ENCODE data around the gene DTHD1. TPM values are rescaled to one million over a fixed set of nuclear protein-coding genes. Genes with fewer than 3 reads are reported as not detected.

Gene DTHD1
- total and polyA plus RNA-seq, 2 of the 8 experiments (the other 6 are each of a cell fraction or from before 2014, with no cell fraction given) = not detected

DNA sequence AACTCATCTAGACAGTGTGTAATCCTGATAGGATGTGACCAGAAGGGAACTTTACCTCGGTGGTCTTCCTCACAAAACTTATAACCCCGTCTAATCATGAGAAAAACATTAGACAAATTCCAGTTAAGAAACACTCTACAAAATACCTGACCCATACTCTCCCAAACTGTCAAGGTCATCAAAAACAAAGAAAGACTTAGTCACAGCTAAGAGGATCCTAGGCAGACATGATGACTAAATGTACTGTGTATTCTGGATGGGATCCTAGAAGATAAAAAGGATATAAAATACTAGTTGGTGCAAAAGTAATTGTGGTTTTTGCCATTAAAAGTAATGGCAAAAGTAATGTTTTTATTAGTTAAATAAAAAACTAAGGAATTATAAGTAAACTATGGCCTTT lies 81.6 kb downstream of the DTHD1 start (continued):
- TF ChIP-seq, protein P1, sequence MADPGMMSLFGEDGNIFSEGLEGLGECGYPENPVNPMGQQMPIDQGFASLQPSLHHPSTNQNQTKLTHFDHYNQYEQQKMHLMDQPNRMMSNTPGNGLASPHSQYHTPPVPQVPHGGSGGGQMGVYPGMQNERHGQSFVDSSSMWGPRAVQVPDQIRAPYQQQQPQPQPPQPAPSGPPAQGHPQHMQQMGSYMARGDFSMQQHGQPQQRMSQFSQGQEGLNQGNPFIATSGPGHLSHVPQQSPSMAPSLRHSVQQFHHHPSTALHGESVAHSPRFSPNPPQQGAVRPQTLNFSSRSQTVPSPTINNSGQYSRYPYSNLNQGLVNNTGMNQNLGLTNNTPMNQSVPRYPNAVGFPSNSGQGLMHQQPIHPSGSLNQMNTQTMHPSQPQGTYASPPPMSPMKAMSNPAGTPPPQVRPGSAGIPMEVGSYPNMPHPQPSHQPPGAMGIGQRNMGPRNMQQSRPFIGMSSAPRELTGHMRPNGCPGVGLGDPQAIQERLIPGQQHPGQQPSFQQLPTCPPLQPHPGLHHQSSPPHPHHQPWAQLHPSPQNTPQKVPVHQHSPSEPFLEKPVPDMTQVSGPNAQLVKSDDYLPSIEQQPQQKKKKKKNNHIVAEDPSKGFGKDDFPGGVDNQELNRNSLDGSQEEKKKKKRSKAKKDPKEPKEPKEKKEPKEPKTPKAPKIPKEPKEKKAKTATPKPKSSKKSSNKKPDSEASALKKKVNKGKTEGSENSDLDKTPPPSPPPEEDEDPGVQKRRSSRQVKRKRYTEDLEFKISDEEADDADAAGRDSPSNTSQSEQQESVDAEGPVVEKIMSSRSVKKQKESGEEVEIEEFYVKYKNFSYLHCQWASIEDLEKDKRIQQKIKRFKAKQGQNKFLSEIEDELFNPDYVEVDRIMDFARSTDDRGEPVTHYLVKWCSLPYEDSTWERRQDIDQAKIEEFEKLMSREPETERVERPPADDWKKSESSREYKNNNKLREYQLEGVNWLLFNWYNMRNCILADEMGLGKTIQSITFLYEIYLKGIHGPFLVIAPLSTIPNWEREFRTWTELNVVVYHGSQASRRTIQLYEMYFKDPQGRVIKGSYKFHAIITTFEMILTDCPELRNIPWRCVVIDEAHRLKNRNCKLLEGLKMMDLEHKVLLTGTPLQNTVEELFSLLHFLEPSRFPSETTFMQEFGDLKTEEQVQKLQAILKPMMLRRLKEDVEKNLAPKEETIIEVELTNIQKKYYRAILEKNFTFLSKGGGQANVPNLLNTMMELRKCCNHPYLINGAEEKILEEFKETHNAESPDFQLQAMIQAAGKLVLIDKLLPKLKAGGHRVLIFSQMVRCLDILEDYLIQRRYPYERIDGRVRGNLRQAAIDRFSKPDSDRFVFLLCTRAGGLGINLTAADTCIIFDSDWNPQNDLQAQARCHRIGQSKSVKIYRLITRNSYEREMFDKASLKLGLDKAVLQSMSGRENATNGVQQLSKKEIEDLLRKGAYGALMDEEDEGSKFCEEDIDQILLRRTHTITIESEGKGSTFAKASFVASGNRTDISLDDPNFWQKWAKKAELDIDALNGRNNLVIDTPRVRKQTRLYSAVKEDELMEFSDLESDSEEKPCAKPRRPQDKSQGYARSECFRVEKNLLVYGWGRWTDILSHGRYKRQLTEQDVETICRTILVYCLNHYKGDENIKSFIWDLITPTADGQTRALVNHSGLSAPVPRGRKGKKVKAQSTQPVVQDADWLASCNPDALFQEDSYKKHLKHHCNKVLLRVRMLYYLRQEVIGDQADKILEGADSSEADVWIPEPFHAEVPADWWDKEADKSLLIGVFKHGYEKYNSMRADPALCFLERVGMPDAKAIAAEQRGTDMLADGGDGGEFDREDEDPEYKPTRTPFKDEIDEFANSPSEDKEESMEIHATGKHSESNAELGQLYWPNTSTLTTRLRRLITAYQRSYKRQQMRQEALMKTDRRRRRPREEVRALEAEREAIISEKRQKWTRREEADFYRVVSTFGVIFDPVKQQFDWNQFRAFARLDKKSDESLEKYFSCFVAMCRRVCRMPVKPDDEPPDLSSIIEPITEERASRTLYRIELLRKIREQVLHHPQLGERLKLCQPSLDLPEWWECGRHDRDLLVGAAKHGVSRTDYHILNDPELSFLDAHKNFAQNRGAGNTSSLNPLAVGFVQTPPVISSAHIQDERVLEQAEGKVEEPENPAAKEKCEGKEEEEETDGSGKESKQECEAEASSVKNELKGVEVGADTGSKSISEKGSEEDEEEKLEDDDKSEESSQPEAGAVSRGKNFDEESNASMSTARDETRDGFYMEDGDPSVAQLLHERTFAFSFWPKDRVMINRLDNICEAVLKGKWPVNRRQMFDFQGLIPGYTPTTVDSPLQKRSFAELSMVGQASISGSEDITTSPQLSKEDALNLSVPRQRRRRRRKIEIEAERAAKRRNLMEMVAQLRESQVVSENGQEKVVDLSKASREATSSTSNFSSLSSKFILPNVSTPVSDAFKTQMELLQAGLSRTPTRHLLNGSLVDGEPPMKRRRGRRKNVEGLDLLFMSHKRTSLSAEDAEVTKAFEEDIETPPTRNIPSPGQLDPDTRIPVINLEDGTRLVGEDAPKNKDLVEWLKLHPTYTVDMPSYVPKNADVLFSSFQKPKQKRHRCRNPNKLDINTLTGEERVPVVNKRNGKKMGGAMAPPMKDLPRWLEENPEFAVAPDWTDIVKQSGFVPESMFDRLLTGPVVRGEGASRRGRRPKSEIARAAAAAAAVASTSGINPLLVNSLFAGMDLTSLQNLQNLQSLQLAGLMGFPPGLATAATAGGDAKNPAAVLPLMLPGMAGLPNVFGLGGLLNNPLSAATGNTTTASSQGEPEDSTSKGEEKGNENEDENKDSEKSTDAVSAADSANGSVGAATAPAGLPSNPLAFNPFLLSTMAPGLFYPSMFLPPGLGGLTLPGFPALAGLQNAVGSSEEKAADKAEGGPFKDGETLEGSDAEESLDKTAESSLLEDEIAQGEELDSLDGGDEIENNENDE (IDR thresholded peaks at IDR 0.05; ENCODE audit: insufficient replicate concordance, low read length) = no peak
- TF ChIP-seq POLR2A (IDR thresholded peaks at IDR 0.05; ENCODE audit: control extremely low read depth in 1 of 2, low read depth in 2 of 2, low read length in 2 of 2) (no peak), CREB1 (IDR thresholded peaks at IDR 0.05) (no peak), GABPA (IDR thresholded peaks at IDR 0.05; ENCODE audit: borderline replicate concordance, insufficient read depth, low read length) (no peak), KDM1A (IDR thresholded peaks at IDR 0.05; ENCODE audit: borderline replicate concordance, low read length) (no peak), TAF1 (IDR thresholded peaks at IDR 0.05; ENCODE audit: low read depth, low read length) (no peak), EGR1 (IDR thresholded peaks at IDR 0.05; ENCODE audit: borderline replicate concordance, low read depth, low read length) (no peak), SIN3A (conservative IDR thresholded peaks at IDR 0.05 in 1 of 2, IDR thresholded peaks at IDR 0.05 in 1 of 2; ENCODE audit: low read depth in 1 of 2, low read length in 2 of 2) (no peak), POLR2AphosphoS5 (IDR thresholded peaks at IDR 0.05; ENCODE audit: low read depth, low read length) (no peak), KDM4A (IDR thresholded peaks at IDR 0.05; ENCODE audit: low read depth, low read length, severe bottlenecking) (no peak)
- TF ChIP-seq, protein P2, sequence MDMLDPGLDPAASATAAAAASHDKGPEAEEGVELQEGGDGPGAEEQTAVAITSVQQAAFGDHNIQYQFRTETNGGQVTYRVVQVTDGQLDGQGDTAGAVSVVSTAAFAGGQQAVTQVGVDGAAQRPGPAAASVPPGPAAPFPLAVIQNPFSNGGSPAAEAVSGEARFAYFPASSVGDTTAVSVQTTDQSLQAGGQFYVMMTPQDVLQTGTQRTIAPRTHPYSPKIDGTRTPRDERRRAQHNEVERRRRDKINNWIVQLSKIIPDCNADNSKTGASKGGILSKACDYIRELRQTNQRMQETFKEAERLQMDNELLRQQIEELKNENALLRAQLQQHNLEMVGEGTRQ (IDR thresholded peaks at IDR 0.05; ENCODE audit: low read length) = no peak
